WTC11 (cell line): ENCODE results near the gene EGFR. TPM values are rescaled to one million over a fixed set of nuclear protein-coding genes. Genes with fewer than 3 reads are reported as not detected.

Experiments
- ATAC-seq: fragments of 200-7000 bp; cut with Tn5 transposase; 2 replicates; pipeline ENCODE4 v1.10.0; 2021; ENCODE audit warnings: mild to moderate bottlenecking, moderate library complexity
- CTCF ChIA-PET: fragments of 300-600 bp; sonication (Branson Sonifier 250); formaldehyde crosslinking; loops from one replicate; lab custom pipeline; 2021; ENCODE audit warnings: antibody characterized with exemption; lab: Charles Lee
- POLR2A ChIA-PET: fragments of 350-600 bp; sonication (Branson Sonifier 250); formaldehyde crosslinking; loops from one replicate; lab custom pipeline; 2021; ENCODE audit warnings: antibody characterized with exemption; lab: Charles Lee
- DNase-seq: peaks from one replicate; pipeline ENCODE4 v3.0.0; 2021; ENCODE audit warnings: low spot score
- H3K27ac Mint-ChIP-seq: 2 replicates; pipeline ENCODE4 v1.8.0; 2021; ENCODE audit warnings: mixed read lengths
- H3K27me3 Mint-ChIP-seq: 2 replicates; pipeline ENCODE4 v1.8.0; 2021; ENCODE audit warnings: low read depth, mild to moderate bottlenecking, moderate library complexity, mixed read lengths
- H3K36me3 Mint-ChIP-seq: 2 replicates; pipeline ENCODE4 v1.8.0; 2021; ENCODE audit warnings: mixed read lengths
- H3K4me1 Mint-ChIP-seq: 2 replicates; pipeline ENCODE4 v1.8.0; 2022; ENCODE audit warnings: mixed read lengths
- H3K4me3 Mint-ChIP-seq: 2 replicates; pipeline ENCODE4 v1.8.0; 2021; ENCODE audit warnings: mild to moderate bottlenecking, moderate library complexity, mixed read lengths
- H3K9me3 Mint-ChIP-seq: 2 replicates; pipeline ENCODE4 v1.8.0; 2021; ENCODE audit warnings: mixed read lengths
- ATF2 ChIP-seq: sonication (generic); formaldehyde crosslinking; IDR thresholded peaks from 2 replicates; pipeline ENCODE4 v1.8.1; 2022; ENCODE audit warnings: low read depth, missing genetic modification reagents, borderline replicate concordance
- CBFB ChIP-seq: sonication (generic); formaldehyde crosslinking; IDR thresholded peaks from 2 replicates; pipeline ENCODE4 v1.8.1; 2022; ENCODE audit warnings: mild to moderate bottlenecking, low read depth, missing genetic modification reagents
- CDX4 ChIP-seq: fragments of 250-450 bp; sonication (Bioruptor Pico); IDR thresholded peaks from 2 replicates; pipeline ENCODE4 v1.9.0; 2021; ENCODE audit warnings: moderate library complexity, mild to moderate bottlenecking, inconsistent platforms, borderline replicate concordance
- CREB1 ChIP-seq: sonication (generic); formaldehyde crosslinking; IDR thresholded peaks from 2 replicates; pipeline ENCODE4 v1.8.0; 2023; ENCODE audit warnings: mild to moderate bottlenecking, missing genetic modification reagents
- CREM ChIP-seq: sonication (generic); formaldehyde crosslinking; IDR thresholded peaks from 2 replicates; pipeline ENCODE4 v1.8.1; 2022; ENCODE audit warnings: mild to moderate bottlenecking, missing genetic modification reagents, moderate library complexity
- E2F4 ChIP-seq: sonication (generic); formaldehyde crosslinking; IDR thresholded peaks from 2 replicates; pipeline ENCODE4 v1.8.1; 2022; ENCODE audit warnings: low read depth, mild to moderate bottlenecking, moderate library complexity, missing genetic modification reagents, borderline replicate concordance
- ETV6 ChIP-seq: sonication (generic); formaldehyde crosslinking; IDR thresholded peaks from 2 replicates; pipeline ENCODE4 v1.8.1; 2022; ENCODE audit warnings: mild to moderate bottlenecking, missing genetic modification reagents
- FOXK1 ChIP-seq: sonication (generic); formaldehyde crosslinking; IDR thresholded peaks from 2 replicates; pipeline ENCODE4 v1.8.0; 2022; ENCODE audit warnings: mild to moderate bottlenecking, moderate library complexity, missing genetic modification reagents
- FOXP1 ChIP-seq: sonication (generic); formaldehyde crosslinking; IDR thresholded peaks from 2 replicates; pipeline ENCODE4 v1.8.0; 2022; ENCODE audit warnings: missing genetic modification reagents, mild to moderate bottlenecking, moderate library complexity, borderline replicate concordance
- GRHL2 ChIP-seq: fragments of 250-450 bp; sonication (Bioruptor Pico); IDR thresholded peaks from 2 replicates; pipeline ENCODE4 v1.8.0; 2022; ENCODE audit warnings: mild to moderate bottlenecking, moderate library complexity; ENCODE audit not compliant: insufficient replicate concordance, severe bottlenecking
- HMGA2 ChIP-seq: fragments of 250-450 bp; sonication (Bioruptor Pico); IDR thresholded peaks from 2 replicates; pipeline ENCODE4 v1.4.0; 2021; ENCODE audit warnings: mild to moderate bottlenecking, moderate library complexity
- HMGXB4 ChIP-seq: sonication (generic); formaldehyde crosslinking; IDR thresholded peaks from 2 replicates; pipeline ENCODE4 v1.8.1; 2023; ENCODE audit warnings: mild to moderate bottlenecking, moderate library complexity, missing genetic modification reagents
- MAX ChIP-seq: sonication (generic); formaldehyde crosslinking; IDR thresholded peaks from 2 replicates; pipeline ENCODE4 v1.8.0; 2022; ENCODE audit warnings: mild to moderate bottlenecking, missing genetic modification reagents
- NR2C2 ChIP-seq: sonication (generic); formaldehyde crosslinking; IDR thresholded peaks from 2 replicates; pipeline ENCODE4 v1.8.0; 2022; ENCODE audit warnings: mild to moderate bottlenecking, missing genetic modification reagents
- NR3C1 ChIP-seq: sonication (generic); formaldehyde crosslinking; conservative IDR thresholded peaks from 2 replicates; pipeline ENCODE4 v1.8.1; 2023; ENCODE audit warnings: low read depth, mild to moderate bottlenecking, missing genetic modification reagents
- PRRX2 ChIP-seq: fragments of 250-450 bp; sonication (Bioruptor Pico); IDR thresholded peaks from 2 replicates; pipeline ENCODE4 v1.8.0; 2021; ENCODE audit warnings: mild to moderate bottlenecking
- TEAD4 ChIP-seq: sonication (generic); formaldehyde crosslinking; IDR thresholded peaks from 2 replicates; pipeline ENCODE4 v1.8.0; 2022; ENCODE audit warnings: mild to moderate bottlenecking, missing genetic modification reagents
- TP53 ChIP-seq: sonication (generic); formaldehyde crosslinking; IDR thresholded peaks from 2 replicates; pipeline ENCODE4 v1.8.1; 2023; ENCODE audit warnings: mild to moderate bottlenecking, missing genetic modification reagents
- ZNF671 ChIP-seq: fragments of 250-450 bp; sonication (Bioruptor Pico); IDR thresholded peaks from 2 replicates; pipeline ENCODE4 v1.8.0; 2021; ENCODE audit warnings: mild to moderate bottlenecking
- total RNA-seq: library from RNA; stranded (reverse); gene quantifications from 3 replicates; pipeline ENCODE4 v1.2.3, GENCODE V29; 2021

The EGFR gene
- total RNA-seq, 1 experiment from 2014 or later: 5.9 TPM

GRCh38 chr7:55235115-55235514 is 216.3 kb downstream of the EGFR start (continued):
- no peak for TF ChIP-seq HMGXB4 (CRISPR knock-in tag)
- TF ChIP-seq CREM (CRISPR knock-in tag): no peak
- no peak for TF ChIP-seq CBFB
- no peak for TF ChIP-seq E2F4 (CRISPR knock-in tag)
- TF ChIP-seq NR2C2: no peak

- Mint-ChIP-seq H3K4me3 (no peak overlapping the region), H3K36me3 (no peaks in the 10 kb centered on the region), H3K4me1 (peaks cover 21% of the 10 kb centered on the region)
- CTCF ChIA-PET: no interaction called here
- no peak for TF ChIP-seq CREB1
- TF ChIP-seq NR3C1 (CRISPR knock-in tag): no peak
- TF ChIP-seq PRRX2 (CRISPR knock-in tag): no peak
- no peak for TF ChIP-seq ZNF671 (CRISPR knock-in tag)
- TF ChIP-seq ETV6 (CRISPR knock-in tag): no peak
- TF ChIP-seq TP53: no peak
- TF ChIP-seq MAX (CRISPR knock-in tag): no peak
- TF ChIP-seq HMGA2 (CRISPR knock-in tag): no peak
- TF ChIP-seq HMGXB4 (CRISPR knock-in tag): no peak
- TF ChIP-seq CDX4 (CRISPR knock-in tag): no peak
- no peak for TF ChIP-seq GRHL2 (CRISPR knock-in tag)
- TF ChIP-seq ATF2: no peak
- no peak for TF ChIP-seq TEAD4
- no peak for TF ChIP-seq FOXP1
- no peak for TF ChIP-seq E2F4 (CRISPR knock-in tag)
- no peak for TF ChIP-seq FOXK1 (CRISPR knock-in tag)
- TF ChIP-seq, all 79 proteins: peak for 0
- Mint-ChIP-seq H3K9me3 (peaks cover 1% of the 10 kb centered on the region), H3K27ac (no peak overlapping the region), H3K27me3 (no peaks in the 10 kb centered on the region; the same call in 1 of the 2 replicates)
- no peak for DNase-seq
- POLR2A ChIA-PET: no interaction called here
- ATAC-seq: no peak
These were observed 217.0 kb downstream of the EGFR start for GRCh38 chr7:55235801-55236200.
